NCI-H1436 treated with DMSO at 0.1 percent for 48 hours (cell line): ENCODE data around the gene KMT5C.

Experiments
- DNase-seq: peaks from one replicate; lab custom pipeline; 2025; lab: John Stamatoyannopoulos, UW

KMT5C gene

GRCh38 chr19:55386493-55386971 is 46.9 kb downstream of the KMT5C start:
- DNase-seq, result no peak

DNA sequence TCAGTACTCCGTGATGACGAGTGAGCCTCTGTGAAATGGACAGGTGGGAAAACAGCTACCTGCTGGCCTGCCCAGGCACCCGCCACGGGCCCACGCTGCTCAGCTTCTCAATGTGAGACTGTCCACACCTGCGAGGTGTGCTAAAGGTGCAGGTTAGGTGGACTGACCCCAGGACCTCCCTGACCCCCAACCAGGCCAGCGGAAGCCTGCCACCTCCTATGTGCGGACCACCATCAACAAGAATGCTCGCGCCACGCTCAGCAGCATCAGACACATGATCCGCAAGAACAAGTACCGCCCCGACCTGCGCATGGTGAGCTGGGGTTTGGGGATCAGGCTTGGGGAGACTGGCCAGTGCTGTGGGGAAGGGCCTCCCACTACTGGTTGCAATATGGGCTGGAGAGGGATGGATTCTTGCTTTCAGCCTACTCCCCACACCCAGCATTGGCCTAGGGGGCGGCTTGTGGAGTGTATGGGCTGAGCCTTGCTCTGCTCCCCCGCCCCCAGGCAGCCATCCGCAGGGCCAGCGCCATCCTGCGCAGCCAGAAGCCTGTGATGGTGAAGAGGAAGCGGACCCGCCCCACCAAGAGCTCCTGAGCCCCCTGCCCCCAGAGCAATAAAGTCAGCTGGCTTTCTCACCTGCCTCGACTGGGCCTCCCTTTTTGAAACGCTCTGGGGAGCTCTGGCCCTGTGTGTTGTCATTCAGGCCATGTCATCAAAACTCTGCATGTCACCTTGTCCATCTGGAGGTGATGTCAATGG is 48.2 kb downstream of the KMT5C start:
- no peak for DNase-seq

DNA sequence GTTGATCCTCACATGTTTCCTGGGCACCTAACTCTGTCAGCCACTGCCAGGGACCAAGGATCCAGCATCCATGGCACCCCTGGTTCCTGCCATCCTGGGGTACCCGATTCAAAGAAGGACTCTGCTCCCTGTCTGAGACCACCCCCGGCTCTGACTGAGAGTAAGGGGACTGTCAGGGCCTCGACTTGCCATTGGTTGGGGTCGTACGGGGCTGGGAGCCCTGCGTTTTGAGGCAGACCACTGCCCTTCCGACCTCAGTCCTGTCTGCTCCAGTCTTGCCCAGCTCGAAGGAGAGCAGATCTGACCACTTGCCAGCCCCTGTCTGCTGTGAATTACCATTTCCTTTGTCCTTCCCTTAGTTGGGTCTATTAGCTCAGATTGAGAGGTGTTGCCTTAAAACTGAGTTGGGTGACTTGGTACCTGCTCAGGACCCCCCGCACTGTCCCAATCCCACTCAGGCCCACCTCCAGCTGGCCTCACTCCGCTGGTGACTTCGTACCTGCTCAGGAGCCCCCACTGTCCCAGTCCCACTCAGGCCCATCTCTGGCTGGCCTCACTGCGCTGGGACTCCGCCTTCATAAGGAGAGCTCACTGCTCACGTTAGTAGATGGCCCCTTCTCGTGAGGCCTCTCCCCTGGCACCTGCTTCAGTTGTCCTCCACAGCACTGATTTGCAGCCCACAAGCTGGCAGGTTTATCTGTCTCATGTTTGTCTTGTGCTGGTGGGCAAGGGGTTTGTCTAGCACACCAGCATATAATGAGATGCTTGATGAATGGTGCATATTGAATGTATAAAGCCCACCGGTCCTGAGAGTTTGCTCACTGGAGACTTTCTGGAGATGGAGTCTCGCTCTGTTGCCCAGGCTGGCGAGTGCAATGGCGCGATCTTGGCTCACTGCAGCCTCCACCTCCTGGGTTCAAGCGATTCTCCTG is 50.0 kb downstream of the KMT5C start:
- no peak for DNase-seq

DNA sequence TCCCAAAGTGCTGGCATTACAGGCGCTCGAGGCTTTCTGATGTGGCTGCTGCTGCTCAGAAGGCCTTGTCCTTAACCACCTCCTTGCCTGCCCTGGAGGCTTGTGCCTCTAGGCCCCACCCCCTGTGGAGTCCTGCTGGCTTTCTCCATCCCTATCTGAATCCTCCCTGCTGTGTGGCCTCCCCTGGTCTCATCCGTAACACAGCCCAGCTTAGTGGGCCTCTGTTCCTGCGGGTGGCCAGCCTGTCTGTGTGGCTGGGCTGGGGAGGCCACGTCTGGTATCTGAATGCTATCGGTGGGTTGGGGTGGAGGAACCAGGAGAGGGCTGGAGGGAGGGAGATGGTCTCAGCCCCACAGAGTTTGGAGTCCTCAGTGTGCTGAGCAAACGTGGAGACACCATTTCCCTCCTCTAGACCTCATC is 50.8 kb downstream of the KMT5C start:
- DNase-seq, result no peak

DNA sequence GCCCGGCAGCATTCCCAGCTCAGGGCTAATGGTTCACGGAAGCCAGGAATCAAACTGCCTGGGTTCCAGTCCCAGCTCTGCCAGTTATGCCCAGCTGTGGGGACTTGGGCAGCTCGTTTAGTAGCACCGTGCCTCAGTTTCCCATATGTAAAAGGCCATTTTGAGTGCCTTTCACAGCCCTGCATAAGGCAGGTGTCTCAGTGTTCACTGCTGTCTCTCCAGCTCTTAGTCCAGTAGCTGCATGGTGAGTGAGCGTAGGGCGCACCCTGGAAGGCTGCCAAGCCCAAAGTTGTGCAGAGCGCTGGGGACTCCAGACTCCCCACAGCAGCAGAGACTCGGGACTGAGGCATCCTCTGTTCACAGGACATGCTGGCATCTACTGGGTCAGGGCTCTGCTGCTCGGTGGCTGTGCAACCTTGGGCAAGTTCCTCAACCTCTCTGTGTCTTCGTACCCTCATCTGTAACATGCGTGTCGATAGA is 51.6 kb downstream of the KMT5C start:
- DNase-seq, result no peak

DNA sequence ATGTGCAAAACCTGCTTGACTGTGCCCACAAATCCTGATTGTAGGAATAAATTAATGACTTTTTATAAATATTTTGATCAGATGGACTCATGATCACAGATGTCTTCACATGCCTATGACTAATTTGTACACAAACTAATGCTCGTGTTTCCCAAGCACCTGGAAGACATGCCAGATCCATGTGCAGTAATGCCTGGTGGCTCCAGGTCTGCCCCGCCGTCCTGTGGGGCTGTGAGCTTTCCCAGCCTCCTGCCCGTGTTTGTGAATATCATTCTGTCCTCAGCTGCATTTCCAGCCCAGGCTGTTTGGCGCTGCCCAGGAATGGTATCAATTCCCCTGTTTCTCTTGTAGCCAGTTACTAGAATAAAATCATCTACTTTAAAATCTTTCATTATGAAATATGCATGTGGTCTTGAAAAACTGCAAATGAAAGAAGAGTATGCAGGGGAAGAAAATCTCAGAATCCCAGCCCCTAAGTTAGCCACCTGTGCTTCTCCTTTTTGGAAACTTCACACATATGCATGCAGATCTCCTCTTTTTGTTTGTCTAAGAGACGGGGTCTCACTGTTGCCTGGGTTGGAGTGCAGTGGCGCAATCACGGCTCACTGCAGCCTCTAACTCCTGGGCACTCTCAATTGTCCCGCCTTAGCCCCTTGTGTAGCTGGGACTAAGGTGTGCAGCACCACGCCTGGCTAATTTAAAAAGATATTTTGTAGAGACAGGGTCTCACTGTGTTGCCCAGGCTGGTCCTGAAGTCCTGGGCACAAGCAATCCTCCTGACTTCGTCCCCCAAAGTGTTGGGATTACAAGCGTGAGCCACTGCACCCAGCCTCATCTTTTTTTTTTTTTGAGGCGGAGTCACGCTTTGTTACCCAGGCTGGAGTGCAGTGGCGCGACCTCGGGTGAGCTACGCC is 52.3 kb downstream of the KMT5C start:
- DNase-seq, result no peak

DNA sequence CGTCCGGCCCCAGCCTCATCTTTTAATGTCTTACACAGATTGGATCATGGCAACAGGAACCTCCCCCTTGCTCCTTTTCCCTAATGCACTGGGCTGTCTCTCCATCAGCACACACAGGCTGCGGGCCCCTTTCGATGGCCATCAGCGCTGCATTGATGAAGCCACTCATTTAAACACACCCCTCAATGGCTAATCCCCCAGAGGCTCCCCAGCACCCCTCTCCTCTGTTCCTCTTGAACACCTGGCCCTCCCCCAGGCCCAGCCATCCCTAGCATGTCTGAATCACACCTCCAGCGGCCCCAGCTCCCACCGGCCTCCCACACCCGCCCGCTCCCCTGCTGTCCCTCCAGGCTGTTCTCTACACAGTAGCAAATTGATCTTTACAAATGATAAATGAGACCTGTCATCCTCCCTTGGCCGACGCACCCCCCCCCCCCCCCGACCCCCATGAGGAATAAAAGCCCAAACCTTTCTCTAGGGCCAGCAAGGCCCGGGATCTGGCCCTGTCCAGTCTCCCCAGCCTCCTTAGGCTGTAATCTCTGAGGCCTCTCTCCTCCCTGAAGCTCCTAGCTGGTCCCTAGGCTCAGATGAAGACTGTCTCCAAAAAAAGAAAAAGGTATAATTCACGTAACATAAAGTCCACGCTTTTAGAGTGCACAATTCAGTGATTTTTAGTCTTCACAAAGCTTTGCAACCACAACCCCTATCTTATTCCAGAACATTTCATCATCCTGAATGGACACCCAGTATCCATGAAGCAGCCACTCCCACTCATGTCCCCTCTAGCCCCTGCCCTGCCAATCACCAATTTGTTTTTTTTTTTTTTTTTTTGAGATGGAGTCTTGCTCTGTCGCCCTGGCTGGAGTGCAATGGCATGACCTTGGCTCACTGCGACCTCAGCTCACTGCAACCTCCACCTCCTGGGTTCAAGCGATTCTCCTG is 53.4 kb downstream of the KMT5C start:
- no peak for DNase-seq
